Sigmoid colon (tissue), 4 donors: Measurements from ENCODE around the gene TMEM63C.

Source experiments
- EP300 ChIP-seq, 4 donors: sonication (generic); formaldehyde crosslinking; IDR thresholded peaks; one replicate each; pipeline ENCODE4 v1.6.1; 2017; ENCODE audit warnings: antibody characterized with exemption in 4 of 4
- POLR2AphosphoS5 ChIP-seq, 4 donors: sonication (generic); formaldehyde crosslinking; IDR thresholded peaks; one replicate each; pipeline ENCODE4 v1.6.1; 2017; ENCODE audit warnings: antibody characterized with exemption in 4 of 4
- TF ChIP-seq, protein P1 (sequence below), 4 experiments: fragments of 450-650 bp in 3 of 4; fragments of 200-600 bp in 1 of 4; IDR thresholded peaks; one replicate each; pipeline ENCODE4 v1.5.1; 2016 to 2019; ENCODE audit warnings: antibody characterized with exemption in 4 of 4, mild to moderate bottlenecking in 3 of 4, moderate library complexity in 2 of 4

DNA sequence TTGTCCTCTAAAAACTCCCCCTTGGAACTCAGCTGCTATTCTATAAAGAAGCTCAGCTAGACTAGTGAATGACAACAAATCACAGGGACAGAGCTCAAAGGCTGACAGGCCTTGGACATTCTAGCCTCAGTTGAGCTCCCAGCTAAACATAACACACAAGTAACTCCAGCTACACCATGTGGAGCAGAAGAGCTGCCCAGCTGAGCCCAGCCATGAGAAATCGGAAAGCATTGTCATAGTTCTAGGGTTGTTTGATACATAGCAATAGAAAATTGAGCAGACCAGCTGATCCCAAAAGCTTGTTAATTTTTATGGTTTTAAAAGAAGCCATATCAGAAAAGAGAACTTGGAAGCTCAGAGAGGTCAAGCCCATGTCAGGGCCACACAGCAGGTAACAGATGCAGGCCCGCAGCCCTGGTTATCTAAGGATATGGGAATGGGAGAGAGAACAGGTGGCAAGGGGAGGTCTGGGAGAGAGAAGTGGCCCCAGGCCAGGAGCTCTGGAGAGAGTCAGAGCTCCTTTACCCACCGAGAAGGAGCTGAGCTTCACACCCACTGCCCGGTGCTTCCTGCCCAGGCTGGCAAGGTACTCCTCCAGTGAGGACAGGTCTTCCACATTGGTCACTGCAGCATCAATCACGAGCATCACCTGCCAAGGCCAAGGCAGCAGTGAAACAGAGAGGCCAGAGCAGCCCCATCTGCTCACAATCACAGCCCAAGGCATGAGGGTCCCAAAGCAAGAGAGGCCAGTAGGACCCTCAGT lies 86.5 kb downstream of the TMEM63C start:
- TF ChIP-seq POLR2AphosphoS5 (IDR thresholded peaks at IDR 0.05) (no peak), EP300 (IDR thresholded peaks at IDR 0.05) (no peak)
- TF ChIP-seq, protein P1, sequence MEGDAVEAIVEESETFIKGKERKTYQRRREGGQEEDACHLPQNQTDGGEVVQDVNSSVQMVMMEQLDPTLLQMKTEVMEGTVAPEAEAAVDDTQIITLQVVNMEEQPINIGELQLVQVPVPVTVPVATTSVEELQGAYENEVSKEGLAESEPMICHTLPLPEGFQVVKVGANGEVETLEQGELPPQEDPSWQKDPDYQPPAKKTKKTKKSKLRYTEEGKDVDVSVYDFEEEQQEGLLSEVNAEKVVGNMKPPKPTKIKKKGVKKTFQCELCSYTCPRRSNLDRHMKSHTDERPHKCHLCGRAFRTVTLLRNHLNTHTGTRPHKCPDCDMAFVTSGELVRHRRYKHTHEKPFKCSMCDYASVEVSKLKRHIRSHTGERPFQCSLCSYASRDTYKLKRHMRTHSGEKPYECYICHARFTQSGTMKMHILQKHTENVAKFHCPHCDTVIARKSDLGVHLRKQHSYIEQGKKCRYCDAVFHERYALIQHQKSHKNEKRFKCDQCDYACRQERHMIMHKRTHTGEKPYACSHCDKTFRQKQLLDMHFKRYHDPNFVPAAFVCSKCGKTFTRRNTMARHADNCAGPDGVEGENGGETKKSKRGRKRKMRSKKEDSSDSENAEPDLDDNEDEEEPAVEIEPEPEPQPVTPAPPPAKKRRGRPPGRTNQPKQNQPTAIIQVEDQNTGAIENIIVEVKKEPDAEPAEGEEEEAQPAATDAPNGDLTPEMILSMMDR (IDR thresholded peaks at IDR 0.05), result no peak
